ENCODE data around the gene COX8C.
"Not testable (repeated sequence)": the region's sequence is repeated elsewhere in the genome, so short reads cannot be mapped to it uniquely, and the experiment has no call there.

The COX8C gene

GRCh38 chr14:93348292-93348691 lies 1.3 kb downstream of the COX8C start:
- no peak for DNase-seq (ENCODE audit: low read depth, low spot score)
- in situ Hi-C loops (cut with HindIII; ENCODE audit: low sequenced_read_pairs): no loop called here
- H3K4me3 ChIP-seq (ENCODE audit: low read depth, low read length): no peak overlapping the region
- TF ChIP-seq CTCF (IDR thresholded peaks at IDR 0.05; ENCODE audit: low read depth, low read length): no peak

GRCh38 chr14:93354873-93355272 lies 7.9 kb downstream of the COX8C start:
- H3K4me3 ChIP-seq (ENCODE audit: low read depth, low read length); DNase-seq (ENCODE audit: low read depth, low spot score); in situ Hi-C loops (cut with HindIII; ENCODE audit: low sequenced_read_pairs): not testable (repeated sequence)

DNA sequence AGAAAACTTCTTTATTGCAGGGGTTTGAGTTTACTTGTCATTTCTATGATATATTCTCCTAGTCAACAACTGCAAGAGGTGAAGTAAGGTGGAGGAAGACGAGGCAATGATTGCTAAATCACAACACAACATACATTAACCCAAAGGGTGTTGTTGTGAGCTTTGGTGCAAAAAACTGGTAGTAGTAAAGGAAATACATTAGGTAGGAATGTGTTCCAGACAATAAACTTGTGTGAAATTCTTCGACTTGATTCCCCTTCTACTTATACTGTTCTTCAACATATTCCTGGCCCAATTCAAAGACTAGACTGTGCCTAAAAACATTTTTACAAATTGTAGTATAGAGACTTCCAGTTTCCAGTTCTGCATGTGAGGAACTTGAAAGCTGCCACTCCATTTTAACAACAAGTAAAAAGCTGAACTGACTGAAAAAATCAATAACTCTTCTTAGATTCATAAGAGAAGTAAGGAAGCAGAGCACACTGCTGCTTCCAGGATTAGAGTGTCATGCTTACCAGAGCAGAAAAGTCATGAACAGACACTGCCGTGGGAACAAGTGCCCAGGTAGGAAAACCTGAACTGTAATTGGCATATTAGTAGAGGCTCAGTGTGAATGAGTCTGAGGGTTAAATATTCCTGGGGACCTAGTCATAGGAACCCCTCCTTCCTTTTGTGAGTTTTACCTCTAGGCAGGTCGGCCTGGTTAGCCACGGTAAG lies 22.2 kb downstream of the COX8C start:
- in situ Hi-C loops (cut with HindIII; ENCODE audit: low sequenced_read_pairs): no loop called here
- DNase-seq (ENCODE audit: low read depth, low spot score): no peak
- TF ChIP-seq CTCF (IDR thresholded peaks at IDR 0.05; ENCODE audit: low read depth, low read length): no peak
- H3K4me3 ChIP-seq (ENCODE audit: low read depth, low read length): no peak overlapping the region

GRCh38 chr14:93369713-93370266 lies 22.8 kb downstream of the COX8C start:
- in situ Hi-C loops (cut with HindIII; ENCODE audit: low sequenced_read_pairs): no loop called here

GRCh38 chr14:93375673-93376156 lies 28.7 kb downstream of the COX8C start:
- TF ChIP-seq CTCF (IDR thresholded peaks at IDR 0.05; ENCODE audit: low read depth, low read length): no peak
- no peak for DNase-seq (ENCODE audit: low read depth, low spot score)
- H3K4me3 ChIP-seq (ENCODE audit: low read depth, low read length): no peak overlapping the region
- in situ Hi-C loops (cut with HindIII; ENCODE audit: low sequenced_read_pairs): no loop called here

More at GRCh38 chr14:93369713-93370266, 22.8 kb downstream of the COX8C start:
- no peak overlapping the region for H3K4me3 ChIP-seq (ENCODE audit: low read depth, low read length)
- DNase-seq (ENCODE audit: low read depth, low spot score): no peak
- no peak for TF ChIP-seq CTCF (IDR thresholded peaks at IDR 0.05; ENCODE audit: low read depth, low read length)

GRCh38 chr14:93379831-93380230 lies 32.8 kb downstream of the COX8C start:
- in situ Hi-C loops (cut with HindIII; ENCODE audit: low sequenced_read_pairs): no loop called here
- DNase-seq (ENCODE audit: low read depth, low spot score): no peak
- TF ChIP-seq CTCF (IDR thresholded peaks at IDR 0.05; ENCODE audit: low read depth, low read length): no peak
- no peak overlapping the region for H3K4me3 ChIP-seq (ENCODE audit: low read depth, low read length)

- no peak for DNase-seq (ENCODE audit: low read depth, low spot score)
- TF ChIP-seq CTCF (IDR thresholded peaks at IDR 0.05; ENCODE audit: low read depth, low read length): no peak
- H3K4me3 ChIP-seq (ENCODE audit: low read depth, low read length): no peak overlapping the region
- in situ Hi-C loops (cut with HindIII; ENCODE audit: low sequenced_read_pairs): no loop called here
Observed at GRCh38 chr14:93381644-93382043, 34.7 kb downstream of the COX8C start.

DNA sequence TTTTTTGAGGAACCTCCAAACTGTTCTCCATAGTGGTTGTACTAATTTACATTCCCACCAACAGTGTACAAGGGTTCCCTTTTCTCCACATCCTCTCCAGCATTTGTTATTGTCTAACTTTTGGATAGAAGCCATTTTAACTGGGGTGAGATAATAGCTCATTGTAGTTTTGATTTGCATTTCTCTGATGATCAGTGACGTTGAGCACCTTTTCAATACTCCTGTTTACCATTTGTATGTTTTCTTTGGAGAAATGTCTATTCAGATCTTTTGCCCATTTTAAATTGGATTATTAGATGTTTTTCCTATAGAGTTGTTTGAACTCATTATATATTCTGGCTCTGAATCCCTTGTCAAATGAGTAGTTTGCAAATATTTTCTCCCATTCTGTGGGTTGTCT lies 37.3 kb downstream of the COX8C start:
- DNase-seq (ENCODE audit: low read depth, low spot score); in situ Hi-C loops (cut with HindIII; ENCODE audit: low sequenced_read_pairs); H3K4me3 ChIP-seq (ENCODE audit: low read depth, low read length): not testable (repeated sequence)
